Esophagus squamous epithelium (tissue), 5 donors: ENCODE measurements around the gene IMMP2L. TPM values are rescaled to one million over a fixed set of nuclear protein-coding genes. Genes with fewer than 3 reads are reported as not detected.
"Not testable (repeated sequence)": the region's sequence is repeated elsewhere in the genome, so short reads cannot be mapped to it uniquely, and the experiment has no call there.

Experiments
- DNase-seq: peaks from one replicate; lab custom pipeline; 2025; lab: John Stamatoyannopoulos, UW
- H3K27ac ChIP-seq, 4 donors: fragments of 200-600 bp; sonication (generic); one replicate each; pipeline ENCODE4 v1.5.1; 2016 to 2019; ENCODE audit warnings: mild to moderate bottlenecking in 1 of 4
- H3K27me3 ChIP-seq, 4 donors: fragments of 200-600 bp; sonication (generic); 1 replicate in 3 of 4; 2 replicates in 1 of 4; pipeline versions ENCODE4 v1.5.1 to v1.6.0; 2017 to 2021; ENCODE audit warnings: antibody characterized with exemption in 1 of 4
- H3K36me3 ChIP-seq, 3 donors: fragments of 200-600 bp; sonication (generic); one replicate each; pipeline ENCODE4 v1.5.1; 2016 to 2019
- H3K4me1 ChIP-seq, 3 donors: fragments of 200-600 bp; sonication (generic); one replicate each; pipeline ENCODE4 v1.5.1; 2017 to 2019
- H3K4me3 ChIP-seq, 4 donors: fragments of 200-600 bp; sonication (generic); 1 replicate in 3 of 4; 2 replicates in 1 of 4; pipeline ENCODE4 v1.5.1; 2016 to 2019; ENCODE audit warnings: mild to moderate bottlenecking in 2 of 4, moderate library complexity in 1 of 4
- H3K9me3 ChIP-seq, 3 donors: fragments of 200-600 bp; sonication (generic); one replicate each; pipeline ENCODE4 v1.5.1; 2016 to 2019
- POLR2A ChIP-seq, 4 donors: fragments of 450-650 bp; IDR thresholded peaks; one replicate each; pipeline ENCODE4 v1.6.1; 2017; ENCODE audit warnings: antibody characterized with exemption in 4 of 4, mild to moderate bottlenecking in 4 of 4, moderate library complexity in 3 of 4
- WGBS, 2 donors: methylation state at CpG; one replicate each; pipeline ENCODE4 v1.1.5; 2018; 5-methylcytosine and 5-hydroxymethylcytosine counted together
- intact Hi-C: fragments of 100-400 bp; cut with DNase I; formaldehyde crosslinking; loops from one replicate; pipeline ENCODE4 v1.15.0; 2022
- total RNA-seq, 4 donors: library from RNA; depleted of rRNA; stranded (reverse); fragments of >200 nt; gene quantifications; one replicate each; pipeline ENCODE4 v1.1.0, GENCODE V29; 2016
- TF ChIP-seq, protein P1 (sequence below), 6 experiments: fragments of 450-650 bp in 4 of 6; fragments of 200-600 bp in 2 of 6; sonication (generic) in 2 of 6; IDR thresholded peaks; one replicate each; pipeline ENCODE4 v1.5.1; 2016 to 2019; ENCODE audit warnings: antibody characterized with exemption in 6 of 6, mild to moderate bottlenecking in 4 of 6, moderate library complexity in 4 of 6
- donor health status: DM: yes; HTN: yes; CAD: no.

IMMP2L gene
- total RNA-seq, 4 donors from 2014 or later = 1.6 to 21.7 (median 5.4) TPM

DNA sequence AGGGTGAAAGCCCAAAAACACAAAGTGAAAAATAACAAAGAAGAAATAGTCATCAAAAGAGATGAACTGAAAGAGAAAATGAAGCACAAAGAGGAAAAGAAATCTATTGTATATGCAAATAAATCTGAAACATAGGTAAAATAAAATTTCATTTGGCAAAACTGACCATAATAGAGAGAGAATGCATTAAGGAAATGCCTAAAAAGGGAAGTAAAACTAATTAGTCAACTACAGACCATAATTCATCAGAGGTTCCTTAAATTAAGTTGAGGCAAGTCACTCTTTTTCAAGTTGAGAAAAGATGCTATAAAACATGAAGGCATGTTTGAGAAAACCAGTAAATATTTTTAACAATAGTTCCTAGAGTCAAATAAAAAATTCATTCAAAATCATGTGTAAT, 238.1 kb downstream of the IMMP2L start:
- H3K36me3 ChIP-seq = no peaks in the 10 kb centered on the region
- no peak for DNase-seq
- no peaks in the 10 kb centered on the region for H3K4me1 ChIP-seq
- no peak overlapping the region for H3K4me3 ChIP-seq
- no peak overlapping the region for H3K27ac ChIP-seq
- H3K27me3 ChIP-seq = no peaks in the 10 kb centered on the region
- intact Hi-C loops = no loop called here
- TF ChIP-seq, protein P1, sequence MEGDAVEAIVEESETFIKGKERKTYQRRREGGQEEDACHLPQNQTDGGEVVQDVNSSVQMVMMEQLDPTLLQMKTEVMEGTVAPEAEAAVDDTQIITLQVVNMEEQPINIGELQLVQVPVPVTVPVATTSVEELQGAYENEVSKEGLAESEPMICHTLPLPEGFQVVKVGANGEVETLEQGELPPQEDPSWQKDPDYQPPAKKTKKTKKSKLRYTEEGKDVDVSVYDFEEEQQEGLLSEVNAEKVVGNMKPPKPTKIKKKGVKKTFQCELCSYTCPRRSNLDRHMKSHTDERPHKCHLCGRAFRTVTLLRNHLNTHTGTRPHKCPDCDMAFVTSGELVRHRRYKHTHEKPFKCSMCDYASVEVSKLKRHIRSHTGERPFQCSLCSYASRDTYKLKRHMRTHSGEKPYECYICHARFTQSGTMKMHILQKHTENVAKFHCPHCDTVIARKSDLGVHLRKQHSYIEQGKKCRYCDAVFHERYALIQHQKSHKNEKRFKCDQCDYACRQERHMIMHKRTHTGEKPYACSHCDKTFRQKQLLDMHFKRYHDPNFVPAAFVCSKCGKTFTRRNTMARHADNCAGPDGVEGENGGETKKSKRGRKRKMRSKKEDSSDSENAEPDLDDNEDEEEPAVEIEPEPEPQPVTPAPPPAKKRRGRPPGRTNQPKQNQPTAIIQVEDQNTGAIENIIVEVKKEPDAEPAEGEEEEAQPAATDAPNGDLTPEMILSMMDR (IDR thresholded peaks at IDR 0.05) = no peak
- TF ChIP-seq POLR2A (IDR thresholded peaks at IDR 0.05) = no peak
- H3K9me3 ChIP-seq = no peaks in the 10 kb centered on the region

DNA sequence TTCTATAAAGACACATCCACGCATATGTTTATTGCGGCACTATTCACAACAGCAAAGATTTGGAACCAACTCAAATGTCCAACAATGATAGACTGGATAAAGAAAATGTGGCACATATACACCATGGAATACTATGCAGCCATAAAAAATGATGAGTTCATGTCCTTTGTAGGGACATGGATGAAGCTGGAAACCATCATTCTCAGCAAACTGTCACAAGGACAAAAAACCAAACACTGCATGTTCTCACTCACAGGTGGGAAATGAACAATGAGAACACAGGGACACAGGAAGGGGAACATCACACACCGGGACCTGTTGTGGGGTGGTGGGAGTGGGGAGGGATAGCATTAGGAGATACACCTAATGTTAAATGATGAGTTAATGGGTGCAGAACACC, 238.6 kb downstream of the IMMP2L start:
- H3K4me1 ChIP-seq, H3K27me3 ChIP-seq, H3K9me3 ChIP-seq, H3K4me3 ChIP-seq, intact Hi-C loops, H3K27ac ChIP-seq, H3K36me3 ChIP-seq, DNase-seq: not testable (repeated sequence)
- WGBS, 2 donors = 96% methylated on average over 3 of the region's 3 CpGs

DNA sequence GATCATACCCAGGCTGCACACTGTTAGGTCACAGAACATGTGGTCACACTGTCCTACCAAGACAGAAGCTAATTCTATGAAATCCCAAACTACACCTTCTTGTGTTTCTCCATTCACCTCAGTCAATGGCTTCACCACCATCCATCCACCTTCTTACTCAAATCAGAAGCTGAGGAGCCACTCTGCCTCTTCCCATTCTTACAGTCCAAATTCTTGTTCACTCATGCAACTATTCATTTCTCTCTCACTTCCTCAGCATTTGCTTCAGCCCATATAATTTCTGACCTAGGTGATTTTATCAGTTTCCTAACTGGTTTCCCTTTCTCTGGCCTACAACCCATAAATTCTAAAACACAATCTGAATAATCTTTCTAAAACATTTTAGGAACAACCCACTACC, 242.2 kb downstream of the IMMP2L start:
- no peaks in the 10 kb centered on the region for H3K36me3 ChIP-seq
- TF ChIP-seq, protein P1 (IDR thresholded peaks at IDR 0.05) = no peak
- TF ChIP-seq POLR2A (IDR thresholded peaks at IDR 0.05) = no peak
- intact Hi-C loops = no loop called here

DNA sequence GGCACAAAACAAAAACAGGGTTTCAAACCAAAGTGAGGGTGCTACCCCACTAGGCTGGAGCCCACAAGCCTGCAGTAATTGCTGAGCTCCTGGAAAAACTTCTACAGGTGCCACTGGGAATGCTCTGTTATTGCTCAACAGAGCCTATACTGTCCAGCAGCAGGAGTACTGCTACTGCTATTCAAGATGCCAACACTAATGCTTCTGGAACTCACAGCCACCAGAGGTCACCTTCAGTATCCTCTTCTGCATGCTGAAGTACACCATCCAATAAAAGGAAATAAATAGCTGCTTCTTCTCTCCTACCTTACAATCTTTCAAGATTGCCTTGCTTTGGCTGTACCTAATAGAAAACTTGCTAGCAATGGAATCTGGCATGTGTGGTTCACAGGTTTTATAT, 249.3 kb downstream of the IMMP2L start:
- no peak for DNase-seq
- intact Hi-C loops = no loop called here

More for the DNA sequence above, 242.2 kb downstream of the IMMP2L start:
- no peak overlapping the region for H3K27ac ChIP-seq
- no peaks in the 10 kb centered on the region for H3K27me3 ChIP-seq
- DNase-seq = no peak
- H3K4me3 ChIP-seq = no peak overlapping the region
- H3K4me1 ChIP-seq = no peaks in the 10 kb centered on the region
- no peaks in the 10 kb centered on the region for H3K9me3 ChIP-seq

DNA sequence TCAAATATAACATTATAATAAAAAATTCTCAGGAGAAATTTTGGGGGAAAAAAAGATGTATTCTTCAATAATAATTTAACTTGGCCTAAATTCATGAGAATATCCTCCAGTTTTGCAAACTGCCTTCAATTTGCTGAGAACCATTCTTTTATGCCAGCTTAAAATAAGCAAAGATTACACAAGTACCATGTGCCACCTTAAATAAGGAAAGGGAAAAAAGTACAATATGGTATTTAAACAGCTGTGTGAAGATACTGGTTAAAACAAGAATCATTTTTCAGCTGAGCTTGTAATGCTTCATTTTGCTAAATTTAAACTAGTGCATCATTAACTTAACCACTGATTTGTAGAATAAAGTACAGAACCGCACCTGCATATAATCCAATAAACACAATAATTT, 253.6 kb downstream of the IMMP2L start:
- intact Hi-C loops = no loop called here
- Histone ChIP-seq H3K4me1 (no peaks in the 10 kb centered on the region), H3K9me3 (no peaks in the 10 kb centered on the region), H3K27me3 (no peaks in the 10 kb centered on the region), H3K4me3 (no peak overlapping the region), H3K36me3 (no peaks in the 10 kb centered on the region), H3K27ac (no peak overlapping the region)
- no peak for DNase-seq
- TF ChIP-seq, protein P1 (IDR thresholded peaks at IDR 0.05) = no peak
- TF ChIP-seq POLR2A (IDR thresholded peaks at IDR 0.05) = no peak
- WGBS, 2 donors = 96 to 100% methylated on average over 1 of the region's 1 CpG

More for the DNA sequence above, 249.3 kb downstream of the IMMP2L start:
- H3K27me3 ChIP-seq = no peaks in the 10 kb centered on the region
- H3K4me3 ChIP-seq = no peak overlapping the region
- TF ChIP-seq, protein P1 (IDR thresholded peaks at IDR 0.05) = no peak
- no peak for TF ChIP-seq POLR2A (IDR thresholded peaks at IDR 0.05)
- no peaks in the 10 kb centered on the region for H3K36me3 ChIP-seq
- no peak overlapping the region for H3K27ac ChIP-seq
- no peaks in the 10 kb centered on the region for H3K4me1 ChIP-seq
- H3K9me3 ChIP-seq = no peaks in the 10 kb centered on the region

DNA sequence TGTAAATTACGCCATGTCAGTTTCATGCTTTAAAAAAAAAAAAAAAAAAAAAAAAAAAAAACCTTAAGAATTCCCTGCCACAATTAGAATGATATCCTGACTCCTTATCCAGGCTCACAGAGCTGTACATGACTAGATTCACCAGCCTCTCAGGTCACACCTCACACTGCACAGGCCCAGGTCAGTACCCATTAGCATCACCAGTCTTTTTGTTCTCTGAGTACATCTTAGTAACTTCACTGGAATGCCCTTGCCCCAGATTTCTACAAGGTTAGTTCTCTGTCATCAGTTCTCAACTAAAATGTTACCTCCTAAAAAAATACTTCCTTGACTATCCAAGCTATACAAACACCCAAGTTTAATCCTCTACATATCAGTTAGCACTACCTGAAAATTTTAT, 260.4 kb downstream of the IMMP2L start:
- Histone ChIP-seq H3K27me3 (no peaks in the 10 kb centered on the region), H3K4me3 (no peak overlapping the region), H3K36me3 (no peaks in the 10 kb centered on the region), H3K9me3 (no peaks in the 10 kb centered on the region), H3K4me1 (no peaks in the 10 kb centered on the region), H3K27ac (no peak overlapping the region)
- intact Hi-C loops = no loop called here
- no peak for DNase-seq
- 93 to 100% methylated on average over 1 of the region's 1 CpG for WGBS, 2 donors
- no peak for TF ChIP-seq POLR2A (IDR thresholded peaks at IDR 0.05)
- TF ChIP-seq, protein P1 (IDR thresholded peaks at IDR 0.05) = no peak
